Measurements from ENCODE around the gene ZNF804A.

ZNF804A gene

DNA sequence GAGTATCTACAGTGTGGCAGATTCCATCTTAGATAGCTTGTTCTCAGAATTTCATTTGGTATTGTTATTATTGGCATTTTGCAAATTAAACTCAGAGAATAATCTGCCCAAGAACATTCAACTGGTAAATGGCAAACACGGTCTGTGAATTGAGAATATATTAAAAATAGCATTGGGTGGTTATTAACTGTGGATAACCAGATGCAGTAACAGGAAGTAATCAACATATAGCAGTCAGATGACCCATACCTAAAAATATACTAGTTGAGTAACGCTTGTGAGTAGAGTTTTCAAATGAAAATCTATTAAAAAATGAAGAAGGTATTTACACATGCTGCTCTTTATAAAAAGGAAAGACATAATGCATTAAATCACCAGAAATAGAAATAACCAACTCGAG, 129.5 kb downstream of the ZNF804A start:
- no peak overlapping the region for H3K27ac ChIP-seq

DNA sequence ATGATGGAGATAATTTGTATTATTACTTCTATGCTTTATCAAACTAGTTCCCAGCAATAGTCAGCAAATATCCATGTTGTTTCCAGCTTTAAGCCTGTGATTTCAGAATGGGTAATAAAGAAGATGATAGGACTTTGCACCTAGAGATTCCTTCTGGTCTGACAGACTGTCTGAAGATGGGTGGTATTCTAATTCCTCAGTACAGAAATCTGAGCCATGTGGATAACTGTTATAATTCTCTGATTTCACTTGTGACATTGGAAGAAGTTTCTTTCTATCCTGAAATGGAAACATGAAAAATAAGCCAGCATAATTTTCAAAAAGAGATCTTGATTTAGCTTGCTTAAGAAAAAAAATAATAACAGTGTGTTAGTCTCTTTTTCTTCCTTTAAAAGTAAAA, 130.1 kb downstream of the ZNF804A start:
- no peak overlapping the region for H2AFZ ChIP-seq (ENCODE audit: low read depth)
- H3K9ac ChIP-seq = no peak overlapping the region
- H3K4me1 ChIP-seq (ENCODE audit: low read depth, poor library complexity, severe bottlenecking) = peaks cover 22% of the 10 kb centered on the region
- no peak for TF ChIP-seq CTCF (conservative IDR thresholded peaks at IDR 0.05; ENCODE audit: low read depth, low read length)
- H3K27ac ChIP-seq = no peak overlapping the region
- H3K4me2 ChIP-seq = no peak overlapping the region
- peaks cover 6% of the 10 kb centered on the region; the same call in 1 of the 2 replicates for H3K79me2 ChIP-seq (ENCODE audit: insufficient read depth, low read depth)
- no peak overlapping the region for H3K4me3 ChIP-seq (IDR thresholded peaks at IDR 0.05; ENCODE audit: insufficient read depth, low read depth, low read length)
- H3K36me3 ChIP-seq (ENCODE audit: insufficient read depth) = no peaks in the 10 kb centered on the region
- H4K20me1 ChIP-seq (ENCODE audit: insufficient read depth) = no peaks in the 10 kb centered on the region
- no peaks in the 10 kb centered on the region for H3K27me3 ChIP-seq (ENCODE audit: insufficient read depth, low read depth)

More for the DNA sequence above, 129.5 kb downstream of the ZNF804A start:
- Histone ChIP-seq H4K20me1 (ENCODE audit: insufficient read depth) (no peaks in the 10 kb centered on the region), H3K36me3 (ENCODE audit: insufficient read depth) (no peaks in the 10 kb centered on the region), H3K4me1 (ENCODE audit: low read depth, poor library complexity, severe bottlenecking) (peaks cover 19% of the 10 kb centered on the region), H3K4me3 (IDR thresholded peaks at IDR 0.05; ENCODE audit: insufficient read depth, low read depth, low read length) (no peak overlapping the region), H3K9ac (no peak overlapping the region), H2AFZ (ENCODE audit: low read depth) (no peak overlapping the region), H3K4me2 (no peak overlapping the region), H3K79me2 (ENCODE audit: insufficient read depth, low read depth) (peaks cover 3% of the 10 kb centered on the region; the same call in 1 of the 2 replicates), H3K27me3 (ENCODE audit: insufficient read depth, low read depth) (no peaks in the 10 kb centered on the region)
- no peak for TF ChIP-seq CTCF (conservative IDR thresholded peaks at IDR 0.05; ENCODE audit: low read depth, low read length)

- no peak for TF ChIP-seq CTCF (conservative IDR thresholded peaks at IDR 0.05; ENCODE audit: low read depth, low read length)
- Histone ChIP-seq H3K27ac (no peak overlapping the region), H3K4me1 (ENCODE audit: low read depth, poor library complexity, severe bottlenecking) (peaks cover 22% of the 10 kb centered on the region), H2AFZ (ENCODE audit: low read depth) (no peak overlapping the region), H3K9ac (no peak overlapping the region), H3K79me2 (ENCODE audit: insufficient read depth, low read depth) (peaks cover 12% of the 10 kb centered on the region; the same call in 1 of the 2 replicates), H4K20me1 (ENCODE audit: insufficient read depth) (no peaks in the 10 kb centered on the region), H3K4me2 (no peak overlapping the region), H3K36me3 (ENCODE audit: insufficient read depth) (no peaks in the 10 kb centered on the region), H3K27me3 (ENCODE audit: insufficient read depth, low read depth) (no peaks in the 10 kb centered on the region), H3K4me3 (IDR thresholded peaks at IDR 0.05; ENCODE audit: insufficient read depth, low read depth, low read length) (no peak overlapping the region)
Measured at GRCh38 chr2:184729581-184729980, 131.3 kb downstream of the ZNF804A start.

DNA sequence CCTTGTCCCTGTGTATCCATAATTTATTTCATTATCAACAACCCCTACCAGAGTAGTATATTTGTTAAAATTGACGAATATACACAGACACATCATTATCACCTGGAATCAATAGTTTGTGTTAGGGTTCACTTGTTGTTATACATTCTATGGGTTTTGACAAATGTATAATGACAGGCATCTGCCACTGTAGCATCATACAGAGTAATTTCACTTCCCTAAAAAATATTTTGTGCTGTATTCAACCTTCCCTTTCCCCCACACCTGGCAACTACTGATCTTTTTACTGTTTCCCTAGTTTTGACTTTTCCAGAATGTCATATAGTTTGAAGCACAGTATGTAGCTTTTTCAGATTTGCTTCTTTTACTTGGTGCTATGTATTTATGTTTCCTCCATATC, 132.0 kb downstream of the ZNF804A start:
- Histone ChIP-seq H2AFZ (ENCODE audit: low read depth) (no peak overlapping the region), H3K27me3 (ENCODE audit: insufficient read depth, low read depth) (no peaks in the 10 kb centered on the region), H3K4me3 (IDR thresholded peaks at IDR 0.05; ENCODE audit: insufficient read depth, low read depth, low read length) (no peak overlapping the region), H4K20me1 (ENCODE audit: insufficient read depth) (no peaks in the 10 kb centered on the region), H3K36me3 (ENCODE audit: insufficient read depth) (no peaks in the 10 kb centered on the region), H3K9ac (no peak overlapping the region), H3K27ac (no peak overlapping the region), H3K79me2 (ENCODE audit: insufficient read depth, low read depth) (peaks cover 16% of the 10 kb centered on the region; the same call in 1 of the 2 replicates), H3K4me2 (no peak overlapping the region), H3K4me1 (ENCODE audit: low read depth, poor library complexity, severe bottlenecking) (peaks cover 15% of the 10 kb centered on the region)
- no peak for TF ChIP-seq CTCF (conservative IDR thresholded peaks at IDR 0.05; ENCODE audit: low read depth, low read length)
